Esophagus squamous epithelium (tissue), 4 donors: ENCODE results near the gene ANK2.

ENCODE experiments used
- POLR2A ChIP-seq, 4 donors: fragments of 450-650 bp; IDR thresholded peaks; one replicate each; pipeline ENCODE4 v1.6.1; 2017; ENCODE audit warnings: antibody characterized with exemption in 4 of 4, mild to moderate bottlenecking in 4 of 4, moderate library complexity in 3 of 4
- TF ChIP-seq, protein P1 (sequence below), 6 experiments: fragments of 450-650 bp in 4 of 6; fragments of 200-600 bp in 2 of 6; sonication (generic) in 2 of 6; IDR thresholded peaks; one replicate each; pipeline ENCODE4 v1.5.1; 2016 to 2019; ENCODE audit warnings: antibody characterized with exemption in 6 of 6, mild to moderate bottlenecking in 4 of 6, moderate library complexity in 4 of 6

DNA sequence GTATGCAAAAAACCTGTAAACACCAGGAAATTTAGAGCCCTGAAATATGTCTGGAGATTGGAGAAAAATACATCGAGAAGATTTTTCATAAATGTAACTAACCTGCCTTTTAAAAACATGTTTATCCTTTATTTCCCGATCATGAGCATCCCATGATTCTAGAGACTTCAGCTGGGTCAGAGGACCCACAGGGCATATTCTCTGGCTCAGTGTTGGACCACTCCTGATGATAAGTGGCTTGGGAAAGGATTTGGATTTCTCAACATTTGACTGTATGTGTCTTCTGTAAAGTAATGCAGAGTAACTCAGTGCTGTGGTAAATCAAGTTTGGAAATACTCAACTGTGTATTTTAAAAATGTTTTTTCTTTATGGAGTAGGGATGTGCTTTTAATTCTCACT is 40.0 kb upstream of the ANK2 start:
- TF ChIP-seq POLR2A (IDR thresholded peaks at IDR 0.05): no peak
- TF ChIP-seq, protein P1, sequence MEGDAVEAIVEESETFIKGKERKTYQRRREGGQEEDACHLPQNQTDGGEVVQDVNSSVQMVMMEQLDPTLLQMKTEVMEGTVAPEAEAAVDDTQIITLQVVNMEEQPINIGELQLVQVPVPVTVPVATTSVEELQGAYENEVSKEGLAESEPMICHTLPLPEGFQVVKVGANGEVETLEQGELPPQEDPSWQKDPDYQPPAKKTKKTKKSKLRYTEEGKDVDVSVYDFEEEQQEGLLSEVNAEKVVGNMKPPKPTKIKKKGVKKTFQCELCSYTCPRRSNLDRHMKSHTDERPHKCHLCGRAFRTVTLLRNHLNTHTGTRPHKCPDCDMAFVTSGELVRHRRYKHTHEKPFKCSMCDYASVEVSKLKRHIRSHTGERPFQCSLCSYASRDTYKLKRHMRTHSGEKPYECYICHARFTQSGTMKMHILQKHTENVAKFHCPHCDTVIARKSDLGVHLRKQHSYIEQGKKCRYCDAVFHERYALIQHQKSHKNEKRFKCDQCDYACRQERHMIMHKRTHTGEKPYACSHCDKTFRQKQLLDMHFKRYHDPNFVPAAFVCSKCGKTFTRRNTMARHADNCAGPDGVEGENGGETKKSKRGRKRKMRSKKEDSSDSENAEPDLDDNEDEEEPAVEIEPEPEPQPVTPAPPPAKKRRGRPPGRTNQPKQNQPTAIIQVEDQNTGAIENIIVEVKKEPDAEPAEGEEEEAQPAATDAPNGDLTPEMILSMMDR (IDR thresholded peaks at IDR 0.05): no peak
